Tibial artery (tissue), 4 donors: ENCODE measurements around the gene C1orf21.
A peak's percentile ranks its signal among the peaks of the same experiment; 100 is the strongest.

Experiments used
- DNase-seq, 2 donors: peaks; one replicate each; pipeline ENCODE4 v3.0.0-alpha.2; 2019
- H3K27ac ChIP-seq, 2 donors: fragments of 200-600 bp; sonication (generic) in 1 of 2; 1 replicate in 1 of 2; 2 replicates in 1 of 2; pipeline ENCODE4 v1.5.1; 2018 to 2019; ENCODE audit warnings: mild to moderate bottlenecking in 1 of 2
- H3K27me3 ChIP-seq, 2 donors: fragments of 200-600 bp; sonication (generic) in 1 of 2; one replicate each; pipeline versions ENCODE4 v1.5.1 to v1.6.0; 2016 to 2019
- H3K36me3 ChIP-seq, 3 donors: fragments of 200-600 bp; sonication (generic) in 2 of 3; one replicate each; pipeline ENCODE4 v1.5.1; 2016 to 2019; ENCODE audit warnings: mild to moderate bottlenecking in 2 of 3
- H3K4me1 ChIP-seq, 4 donors: fragments of 200-600 bp; sonication (generic) in 2 of 4; 1 replicate in 3 of 4; 2 replicates in 1 of 4; pipeline ENCODE4 v1.5.1; 2016 to 2019
- H3K4me3 ChIP-seq, 2 donors: fragments of 200-600 bp; sonication (generic) in 1 of 2; 1 replicate in 1 of 2; 2 replicates in 1 of 2; pipeline ENCODE4 v1.5.1; 2018 to 2019; ENCODE audit warnings: mild to moderate bottlenecking in 2 of 2
- H3K9me3 ChIP-seq, 3 donors: fragments of 200-600 bp; sonication (generic) in 1 of 3; one replicate each; pipeline ENCODE4 v1.5.1; 2016 to 2019
- CTCF ChIP-seq, 2 experiments: fragments of 200-600 bp in 1 of 2; fragments of 450-650 bp in 1 of 2; IDR thresholded peaks; one replicate each; pipeline ENCODE4 v1.5.1; 2017 to 2019; ENCODE audit warnings: antibody characterized with exemption in 2 of 2, mild to moderate bottlenecking in 1 of 2, moderate library complexity in 1 of 2
- intact Hi-C: fragments of 100-400 bp; cut with DNase I; formaldehyde crosslinking; loops from one replicate; pipeline ENCODE4 v1.15.0; 2023; ENCODE audit warnings: low total_unique reads

C1orf21 gene

GRCh38 chr1:184635347-184635979 is 248.6 kb downstream of the C1orf21 start:
- Histone ChIP-seq H3K27ac (no peak overlapping the region), H3K4me3 (no peak overlapping the region), H3K4me1 (no peaks in the 10 kb centered on the region), H3K36me3 (no peaks in the 10 kb centered on the region), H3K27me3 (no peaks in the 10 kb centered on the region), H3K9me3 (no peaks in the 10 kb centered on the region)
- DNase-seq: no peak
- intact Hi-C loops: no loop called here
- TF ChIP-seq CTCF (IDR thresholded peaks at IDR 0.05): no peak

- H3K27ac ChIP-seq: no peak overlapping the region
- TF ChIP-seq CTCF (IDR thresholded peaks at IDR 0.05): no peak
- H3K4me1 ChIP-seq: no peaks in the 10 kb centered on the region
- H3K36me3 ChIP-seq: no peaks in the 10 kb centered on the region
- DNase-seq: peak in 1 of 2 donors; percentile 53
- no peaks in the 10 kb centered on the region for H3K27me3 ChIP-seq
- intact Hi-C loops: no loop called here
- no peak overlapping the region for H3K4me3 ChIP-seq
- H3K9me3 ChIP-seq: no peaks in the 10 kb centered on the region
Measured at GRCh38 chr1:184635980-184636431, 249.2 kb downstream of the C1orf21 start.

- no peak for TF ChIP-seq CTCF (IDR thresholded peaks at IDR 0.05)
- Histone ChIP-seq H3K9me3 (no peaks in the 10 kb centered on the region), H3K27ac (no peak overlapping the region), H3K4me3 (no peak overlapping the region), H3K36me3 (no peaks in the 10 kb centered on the region), H3K4me1 (no peaks in the 10 kb centered on the region), H3K27me3 (no peaks in the 10 kb centered on the region)
- intact Hi-C loops: no loop called here
- DNase-seq: no peak
Measured at GRCh38 chr1:184637664-184638240, 250.9 kb downstream of the C1orf21 start.

- intact Hi-C loops: no loop called here
- no peak overlapping the region for H3K27ac ChIP-seq
Measured at GRCh38 chr1:184639205-184639604, 252.4 kb downstream of the C1orf21 start.

GRCh38 chr1:184640505-184640904 is 253.7 kb downstream of the C1orf21 start:
- Histone ChIP-seq H3K4me3 (no peak overlapping the region), H3K27me3 (no peaks in the 10 kb centered on the region), H3K27ac (no peak overlapping the region), H3K9me3 (no peaks in the 10 kb centered on the region), H3K4me1 (no peaks in the 10 kb centered on the region), H3K36me3 (no peaks in the 10 kb centered on the region)
- no peak for DNase-seq
- intact Hi-C loops: no loop called here
- no peak for TF ChIP-seq CTCF (IDR thresholded peaks at IDR 0.05)

More at GRCh38 chr1:184639205-184639604, 252.4 kb downstream of the C1orf21 start:
- no peak for TF ChIP-seq CTCF (IDR thresholded peaks at IDR 0.05)
- DNase-seq: no peak
- Histone ChIP-seq H3K4me1 (no peaks in the 10 kb centered on the region), H3K36me3 (no peaks in the 10 kb centered on the region), H3K4me3 (no peak overlapping the region), H3K9me3 (no peaks in the 10 kb centered on the region), H3K27me3 (no peaks in the 10 kb centered on the region)
